Mesendoderm (in vitro differentiated cells): ENCODE results near the gene TSPAN15.

ENCODE experiments used
- DNase-seq: peaks from one replicate; pipeline ENCODE4 v3.0.0; 2013
- H2AK5ac ChIP-seq: 2 replicates; pipeline ENCODE4 v1.6.1; 2013; ENCODE audit warnings: low read length, inconsistent platforms
- H2BK120ac ChIP-seq: 2 replicates; pipeline ENCODE4 v1.6.1; 2013; ENCODE audit warnings: low read depth, mild to moderate bottlenecking, low read length, moderate library complexity, mixed read lengths
- H2BK15ac ChIP-seq: replicated peaks from 2 replicates; pipeline ENCODE4 v1.6.1; 2013; ENCODE audit warnings: low read depth, mild to moderate bottlenecking, moderate library complexity
- H2BK5ac ChIP-seq: 2 replicates; pipeline ENCODE4 v1.6.1; 2013; ENCODE audit warnings: low read length, inconsistent platforms
- H3K18ac ChIP-seq: 2 replicates; pipeline ENCODE4 v1.6.1; 2013; ENCODE audit warnings: mild to moderate bottlenecking, low read length, mixed read lengths
- H3K23ac ChIP-seq: one replicate; pipeline ENCODE4 v1.6.1; 2013; ENCODE audit warnings: low read length
- H3K27ac ChIP-seq: 2 replicates; pipeline ENCODE4 v1.5.1; 2013; ENCODE audit warnings: low read depth, mild to moderate bottlenecking, inconsistent platforms, low read length, moderate library complexity
- H3K27me3 ChIP-seq: 2 replicates; pipeline ENCODE4 v1.6.1; 2013; ENCODE audit warnings: low read length, control low read depth, mild to moderate bottlenecking, inconsistent platforms; ENCODE audit not compliant: insufficient read depth, poor library complexity
- H3K36me3 ChIP-seq: 2 replicates; pipeline ENCODE4 v1.6.1; 2013; ENCODE audit warnings: low read length, inconsistent platforms; ENCODE audit not compliant: control insufficient read depth, insufficient read depth
- H3K4ac ChIP-seq: one replicate; pipeline ENCODE4 v1.6.1; 2013; ENCODE audit warnings: low read depth, mild to moderate bottlenecking, low read length, moderate library complexity
- H3K4me1 ChIP-seq: 2 replicates; pipeline ENCODE4 v1.6.1; 2013; ENCODE audit warnings: low read depth, low read length, inconsistent platforms; ENCODE audit not compliant: control insufficient read depth
- H3K4me2 ChIP-seq: 2 replicates; pipeline ENCODE4 v1.6.1; 2013; ENCODE audit warnings: low read length
- H3K4me3 ChIP-seq: 2 replicates; pipeline ENCODE4 v1.5.1; 2013; ENCODE audit warnings: mild to moderate bottlenecking, low read length
- H3K56ac ChIP-seq: one replicate; pipeline ENCODE4 v1.6.1; 2013; ENCODE audit warnings: low read length
- H3K79me1 ChIP-seq: 2 replicates; pipeline ENCODE4 v1.6.1; 2013; ENCODE audit warnings: low read length, inconsistent platforms
- H3K79me2 ChIP-seq: 2 replicates; pipeline ENCODE4 v1.6.1; 2013; ENCODE audit warnings: mild to moderate bottlenecking, low read length; ENCODE audit not compliant: control insufficient read depth, insufficient read depth
- H3K9ac ChIP-seq: 2 replicates; pipeline ENCODE4 v1.6.1; 2013; ENCODE audit warnings: low read length, inconsistent platforms
- H4K5ac ChIP-seq: one replicate; pipeline ENCODE4 v1.6.1; 2013; ENCODE audit warnings: low read length
- H4K8ac ChIP-seq: one replicate; pipeline ENCODE4 v1.6.1; 2013; ENCODE audit warnings: low read depth, mild to moderate bottlenecking, control low read depth, low read length, moderate library complexity
- WGBS: extraction: QIAGEN DNeasy Blood & Tissue Kit; methylation state at CpG from one replicate; pipeline ENCODE4 v1.1.7; 2013; ENCODE audit warnings: low lambda C conversion rate, missing lambda C conversion rate; ENCODE audit not compliant: insufficient coverage; ENCODE audit errors: extremely low coverage; 5-methylcytosine and 5-hydroxymethylcytosine counted together

Gene TSPAN15

DNA sequence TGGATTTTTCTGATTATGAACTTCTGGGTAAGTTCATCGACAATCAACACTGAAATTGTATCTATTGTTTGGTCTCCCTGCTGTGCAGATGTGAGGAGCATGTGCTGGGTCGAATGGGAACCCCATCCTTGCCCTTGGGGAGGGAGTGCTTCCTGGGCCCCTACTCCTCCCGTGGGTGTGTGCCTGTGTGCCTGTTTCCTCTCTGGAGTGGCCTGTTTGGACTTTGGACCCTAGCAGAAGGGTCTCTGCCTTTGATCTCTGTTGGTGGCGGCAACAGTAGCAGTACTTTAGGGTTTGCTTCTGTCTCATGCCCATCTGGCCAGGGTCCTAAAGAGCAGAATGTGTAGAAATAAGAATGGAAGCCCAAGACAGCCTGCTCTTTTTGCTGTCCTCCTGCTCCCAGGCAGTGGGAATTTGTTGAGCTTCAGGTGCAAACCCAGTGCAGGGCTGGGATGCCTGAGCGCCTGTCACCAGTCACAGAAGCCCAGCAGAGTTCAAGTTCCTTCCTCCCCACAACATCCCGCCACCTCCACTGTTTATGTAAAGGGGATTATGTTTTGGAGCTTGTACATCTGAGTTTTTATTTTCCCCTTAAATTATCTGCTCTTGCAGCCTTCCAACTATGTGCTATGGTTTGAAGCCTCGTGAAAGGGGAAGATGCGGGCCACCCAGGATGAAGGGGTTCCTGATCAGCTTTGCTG lies 33.1 kb upstream of the TSPAN15 start:
- H3K9ac ChIP-seq = no peak overlapping the region
- H3K79me2 ChIP-seq = no peaks in the 10 kb centered on the region
- no peaks in the 10 kb centered on the region for H3K4me1 ChIP-seq
- no peak overlapping the region for H3K56ac ChIP-seq
- H2BK15ac ChIP-seq = no peak overlapping the region
- no peak overlapping the region for H2AK5ac ChIP-seq
- no peak overlapping the region for H4K8ac ChIP-seq
- no peaks in the 10 kb centered on the region for H3K27me3 ChIP-seq
- no peak overlapping the region for H4K5ac ChIP-seq
- no peaks in the 10 kb centered on the region for H3K36me3 ChIP-seq
- H3K4ac ChIP-seq = no peak overlapping the region
- H3K79me1 ChIP-seq = no peaks in the 10 kb centered on the region
- no peak overlapping the region for H3K4me3 ChIP-seq
- H3K23ac ChIP-seq = no peak overlapping the region
- no peak overlapping the region for H3K4me2 ChIP-seq
- no CpG with 5 or more reads among the region's 8 CpGs for WGBS
- no peak overlapping the region for H2BK120ac ChIP-seq
- H3K18ac ChIP-seq = no peak overlapping the region
- no peak overlapping the region for H3K27ac ChIP-seq
- DNase-seq = no peak
- no peak overlapping the region for H2BK5ac ChIP-seq

DNA sequence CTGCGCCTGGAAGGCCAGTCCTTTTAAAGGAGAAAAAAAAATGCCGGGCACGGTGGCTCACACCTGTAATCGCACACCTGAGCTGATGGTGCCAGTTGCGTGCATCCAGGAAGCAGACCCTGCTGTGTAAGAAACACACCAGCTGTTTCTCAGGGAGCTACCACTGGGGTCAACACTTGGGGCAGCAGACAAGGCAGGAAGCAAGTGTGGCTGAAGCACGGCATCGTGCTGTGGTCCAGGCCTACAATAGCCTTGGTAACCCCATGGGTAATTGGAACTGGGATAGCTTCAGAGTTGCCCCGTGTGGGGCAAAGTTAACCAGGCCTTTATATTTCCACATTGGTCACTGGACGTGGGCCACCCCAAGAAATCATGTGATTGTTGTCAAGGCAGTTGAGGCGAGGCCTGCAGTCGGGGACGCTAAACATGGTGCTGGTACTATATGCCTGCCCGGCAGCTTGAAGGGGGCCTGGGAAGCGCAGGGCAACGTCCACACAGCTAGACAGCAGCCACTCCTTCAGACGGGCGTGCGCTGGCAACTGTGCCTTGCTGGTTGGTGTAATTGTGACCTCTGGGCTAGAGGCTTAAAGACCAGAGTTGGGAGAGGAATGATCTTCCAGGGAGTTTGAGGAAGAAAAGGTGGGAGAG lies 32.0 kb upstream of the TSPAN15 start:
- Histone ChIP-seq H4K8ac (no peak overlapping the region), H2BK5ac (no peak overlapping the region), H3K9ac (no peak overlapping the region), H3K36me3 (no peaks in the 10 kb centered on the region), H2AK5ac (no peak overlapping the region), H3K23ac (no peak overlapping the region), H3K4me3 (no peak overlapping the region), H2BK120ac (no peak overlapping the region), H3K4ac (no peak overlapping the region), H3K56ac (no peak overlapping the region), H3K27ac (no peak overlapping the region), H3K27me3 (no peaks in the 10 kb centered on the region), H3K4me1 (no peaks in the 10 kb centered on the region), H3K18ac (no peak overlapping the region), H4K5ac (no peak overlapping the region), H3K4me2 (no peak overlapping the region), H3K79me1 (no peaks in the 10 kb centered on the region), H3K79me2 (no peaks in the 10 kb centered on the region), H2BK15ac (no peak overlapping the region)
- no CpG with 5 or more reads among the region's 18 CpGs for WGBS
- DNase-seq = no peak

DNA sequence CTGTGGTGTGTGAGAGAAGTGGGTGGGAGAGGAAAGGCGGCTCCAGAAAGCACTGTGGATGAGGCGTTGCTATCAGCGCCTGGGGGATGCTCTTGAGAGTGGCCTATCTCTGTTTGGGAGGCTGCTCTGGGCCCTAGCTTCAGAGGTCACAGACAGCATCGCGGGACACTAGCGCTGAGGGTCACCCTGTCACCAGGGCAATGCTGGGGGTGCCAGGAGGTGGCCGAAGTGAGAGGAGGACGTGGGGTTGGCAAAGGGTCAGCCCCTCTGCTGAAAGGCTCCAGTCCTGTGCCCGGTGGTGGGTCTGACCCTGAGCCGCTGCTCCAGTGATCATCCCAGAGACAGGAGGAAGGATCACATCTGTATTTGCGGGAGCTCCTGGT lies 31.5 kb upstream of the TSPAN15 start:
- Histone ChIP-seq H3K36me3 (no peaks in the 10 kb centered on the region), H2AK5ac (no peak overlapping the region), H3K4ac (no peak overlapping the region), H3K4me3 (no peak overlapping the region), H3K27ac (no peak overlapping the region), H4K8ac (no peak overlapping the region), H3K79me1 (no peaks in the 10 kb centered on the region), H3K79me2 (no peaks in the 10 kb centered on the region), H2BK5ac (no peak overlapping the region), H3K23ac (no peak overlapping the region), H4K5ac (no peak overlapping the region), H2BK120ac (no peak overlapping the region), H2BK15ac (no peak overlapping the region), H3K56ac (no peak overlapping the region), H3K4me2 (no peak overlapping the region), H3K4me1 (no peaks in the 10 kb centered on the region), H3K27me3 (no peaks in the 10 kb centered on the region), H3K18ac (no peak overlapping the region), H3K9ac (no peak overlapping the region)
- WGBS = no CpG with 5 or more reads among the region's 11 CpGs
- DNase-seq = no peak

GRCh38 chr10:69421611-69422308 lies 29.5 kb upstream of the TSPAN15 start:
- no peak overlapping the region for H3K56ac ChIP-seq
- no peaks in the 10 kb centered on the region for H3K79me2 ChIP-seq
- H4K8ac ChIP-seq = no peak overlapping the region
- WGBS = no CpG with 5 or more reads among the region's 13 CpGs
- no peak overlapping the region for H2AK5ac ChIP-seq
- no peak overlapping the region for H2BK120ac ChIP-seq
- no peak overlapping the region for H3K9ac ChIP-seq
- no peak for DNase-seq
- no peak overlapping the region for H3K18ac ChIP-seq
- H3K27ac ChIP-seq = no peak overlapping the region
- no peak overlapping the region for H2BK15ac ChIP-seq
- H3K79me1 ChIP-seq = no peaks in the 10 kb centered on the region
- H3K36me3 ChIP-seq = no peaks in the 10 kb centered on the region
- no peak overlapping the region for H3K23ac ChIP-seq
- H2BK5ac ChIP-seq = no peak overlapping the region
- H4K5ac ChIP-seq = no peak overlapping the region
- H3K4ac ChIP-seq = no peak overlapping the region
- no peak overlapping the region for H3K4me3 ChIP-seq
- H3K4me2 ChIP-seq = no peak overlapping the region
- no peaks in the 10 kb centered on the region for H3K27me3 ChIP-seq
- H3K4me1 ChIP-seq = no peaks in the 10 kb centered on the region

DNA sequence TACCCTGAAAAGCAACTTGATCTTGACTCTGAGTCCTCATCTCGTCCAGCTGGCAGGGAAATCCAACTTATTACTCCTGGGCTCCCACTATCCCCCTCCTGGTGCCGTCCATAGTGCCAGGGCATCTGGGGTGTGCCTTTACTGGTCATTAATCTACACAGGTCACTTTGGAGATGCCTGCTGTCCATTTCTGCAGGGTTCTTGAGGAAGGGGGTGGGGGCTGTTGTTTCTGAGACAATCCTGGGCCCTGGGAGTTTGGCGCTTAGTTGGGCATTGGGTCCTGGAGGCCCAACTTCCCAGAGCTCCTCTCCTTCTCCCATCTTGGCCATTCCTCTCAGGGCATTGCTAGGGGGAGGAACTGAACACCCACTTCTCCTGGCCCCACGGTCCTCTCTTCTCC lies 28.6 kb upstream of the TSPAN15 start:
- no peak overlapping the region for H3K4me3 ChIP-seq
- no CpG with 5 or more reads among the region's 4 CpGs for WGBS
- no peak overlapping the region for H3K18ac ChIP-seq
- H3K4me2 ChIP-seq = no peak overlapping the region
- H3K79me1 ChIP-seq = no peaks in the 10 kb centered on the region
- no peak overlapping the region for H4K8ac ChIP-seq
- no peak overlapping the region for H3K9ac ChIP-seq
- H3K79me2 ChIP-seq = no peaks in the 10 kb centered on the region
- H3K4me1 ChIP-seq = no peaks in the 10 kb centered on the region
- no peak overlapping the region for H3K4ac ChIP-seq
- H3K56ac ChIP-seq = no peak overlapping the region
- no peak overlapping the region for H3K23ac ChIP-seq
- no peaks in the 10 kb centered on the region for H3K36me3 ChIP-seq
- H2AK5ac ChIP-seq = no peak overlapping the region
- DNase-seq = no peak
- no peak overlapping the region for H3K27ac ChIP-seq
- no peaks in the 10 kb centered on the region for H3K27me3 ChIP-seq
- H2BK5ac ChIP-seq = no peak overlapping the region
- no peak overlapping the region for H2BK120ac ChIP-seq
- H4K5ac ChIP-seq = no peak overlapping the region
- no peak overlapping the region for H2BK15ac ChIP-seq
